DND-41 (cell line): ENCODE results near the gene MPC1.

ENCODE experiments used
- EZH2 ChIP-seq: IDR thresholded peaks from 3 replicates; pipeline ENCODE4 v1.6.1; 2012; ENCODE audit warnings: borderline replicate concordance, low read depth, mild to moderate bottlenecking, moderate library complexity, low read length, inconsistent platforms; ENCODE audit not compliant: severe bottlenecking
- TF ChIP-seq, protein P1 (sequence below): IDR thresholded peaks from 2 replicates; pipeline ENCODE4 v1.5.1; 2012; ENCODE audit warnings: borderline replicate concordance, low read length, moderate library complexity, mild to moderate bottlenecking; ENCODE audit not compliant: poor library complexity, severe bottlenecking; ENCODE audit errors: extremely low read depth

DNA sequence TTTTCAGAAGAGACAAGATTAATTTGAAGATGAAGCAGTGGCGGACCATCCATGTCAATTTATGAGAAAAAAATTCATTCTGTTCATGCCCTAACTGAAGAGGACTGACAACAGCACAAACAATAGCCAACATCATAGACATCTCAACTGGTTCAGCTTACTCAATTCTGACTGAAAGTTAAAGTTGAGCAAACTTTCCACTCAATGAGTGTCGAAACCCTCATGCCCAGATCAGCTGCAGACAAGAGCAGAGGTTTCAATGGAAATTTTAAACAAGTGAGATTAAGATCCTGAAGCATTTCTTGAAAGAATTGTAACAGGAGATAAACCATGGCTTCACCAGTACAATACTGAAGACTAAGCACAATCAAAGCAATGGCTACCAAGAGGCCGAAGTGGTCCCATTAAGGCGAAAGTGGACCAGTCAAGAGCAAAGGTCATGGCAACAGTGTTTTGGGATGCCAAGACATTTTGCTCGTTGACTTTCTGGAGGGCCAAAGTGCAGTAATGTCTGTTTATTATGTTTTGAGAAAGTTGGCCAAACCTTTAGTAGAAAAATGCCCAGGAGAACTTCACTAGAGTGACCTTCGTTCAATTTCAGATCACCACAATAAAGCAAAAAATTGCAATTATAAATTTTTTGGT, 34.3 kb downstream of the MPC1 start:
- TF ChIP-seq, protein P1, sequence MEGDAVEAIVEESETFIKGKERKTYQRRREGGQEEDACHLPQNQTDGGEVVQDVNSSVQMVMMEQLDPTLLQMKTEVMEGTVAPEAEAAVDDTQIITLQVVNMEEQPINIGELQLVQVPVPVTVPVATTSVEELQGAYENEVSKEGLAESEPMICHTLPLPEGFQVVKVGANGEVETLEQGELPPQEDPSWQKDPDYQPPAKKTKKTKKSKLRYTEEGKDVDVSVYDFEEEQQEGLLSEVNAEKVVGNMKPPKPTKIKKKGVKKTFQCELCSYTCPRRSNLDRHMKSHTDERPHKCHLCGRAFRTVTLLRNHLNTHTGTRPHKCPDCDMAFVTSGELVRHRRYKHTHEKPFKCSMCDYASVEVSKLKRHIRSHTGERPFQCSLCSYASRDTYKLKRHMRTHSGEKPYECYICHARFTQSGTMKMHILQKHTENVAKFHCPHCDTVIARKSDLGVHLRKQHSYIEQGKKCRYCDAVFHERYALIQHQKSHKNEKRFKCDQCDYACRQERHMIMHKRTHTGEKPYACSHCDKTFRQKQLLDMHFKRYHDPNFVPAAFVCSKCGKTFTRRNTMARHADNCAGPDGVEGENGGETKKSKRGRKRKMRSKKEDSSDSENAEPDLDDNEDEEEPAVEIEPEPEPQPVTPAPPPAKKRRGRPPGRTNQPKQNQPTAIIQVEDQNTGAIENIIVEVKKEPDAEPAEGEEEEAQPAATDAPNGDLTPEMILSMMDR, result no peak
- TF ChIP-seq EZH2, result no peak
